Measurements from ENCODE around the gene STAB1. TPM values are rescaled to one million over a fixed set of nuclear protein-coding genes. Genes with fewer than 3 reads are reported as not detected.

STAB1 gene
- total and polyA plus RNA-seq, 10 donors: 287 to 1,994 (median 586) TPM

DNA sequence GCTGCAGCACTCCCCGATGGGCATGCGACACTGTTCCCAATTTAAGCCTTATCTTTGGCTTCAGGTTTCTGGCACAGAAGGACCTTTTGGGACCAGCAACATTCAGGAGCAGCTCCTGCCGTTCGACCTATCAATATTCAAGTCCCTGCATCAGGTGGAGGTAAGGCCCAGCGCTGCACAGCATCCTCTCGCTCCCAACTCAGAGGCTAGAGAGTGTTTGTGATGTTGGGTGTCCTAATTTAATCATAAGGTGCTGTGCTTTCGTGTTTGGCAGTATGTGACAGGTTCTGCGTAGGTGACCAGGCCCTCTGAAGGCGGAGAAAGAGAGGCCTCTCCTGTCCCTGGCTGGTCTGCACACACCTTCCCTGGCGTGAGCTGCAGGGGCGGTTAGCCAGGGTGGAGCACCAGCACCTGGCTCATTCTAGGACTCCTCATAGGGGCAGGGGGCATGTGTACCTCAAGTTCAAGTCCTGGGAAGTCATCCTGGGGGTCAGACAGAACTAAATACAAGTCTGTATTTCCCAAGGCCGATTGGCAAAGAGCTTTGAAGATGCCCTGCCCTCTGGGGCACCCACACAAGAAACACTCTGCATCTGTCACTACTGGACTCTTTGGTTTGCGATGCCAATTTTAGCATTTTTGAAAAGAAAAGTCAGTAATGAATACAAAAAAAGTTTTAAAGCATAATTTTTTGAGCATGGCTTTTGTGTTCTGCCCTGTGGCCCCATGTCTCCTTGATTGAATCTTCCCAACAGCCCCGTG lies 22.7 kb upstream of the STAB1 start:
- Histone ChIP-seq H3K36me3 (peaks cover 0 to 95% (median 66%) of the 10 kb centered on the region in 6 donors), H3K9me3 (no peaks in the 10 kb centered on the region), H3K27me3 (replicated peaks in 1 of 7) (no peaks in the 10 kb centered on the region), H3K4me3 (no peak overlapping the region), H3K4me1 (peaks cover 0 to 35% (median 8%) of the 10 kb centered on the region in 6 donors), H3K27ac (no peak overlapping the region)
- intact Hi-C loops (cut with DNase I; ENCODE audit: low total_unique reads): no loop called here
- WGBS, 5 donors: 72 to 81% (median 77%) methylated on average over 14 of the region's 14 CpGs
- TF ChIP-seq, protein P1, sequence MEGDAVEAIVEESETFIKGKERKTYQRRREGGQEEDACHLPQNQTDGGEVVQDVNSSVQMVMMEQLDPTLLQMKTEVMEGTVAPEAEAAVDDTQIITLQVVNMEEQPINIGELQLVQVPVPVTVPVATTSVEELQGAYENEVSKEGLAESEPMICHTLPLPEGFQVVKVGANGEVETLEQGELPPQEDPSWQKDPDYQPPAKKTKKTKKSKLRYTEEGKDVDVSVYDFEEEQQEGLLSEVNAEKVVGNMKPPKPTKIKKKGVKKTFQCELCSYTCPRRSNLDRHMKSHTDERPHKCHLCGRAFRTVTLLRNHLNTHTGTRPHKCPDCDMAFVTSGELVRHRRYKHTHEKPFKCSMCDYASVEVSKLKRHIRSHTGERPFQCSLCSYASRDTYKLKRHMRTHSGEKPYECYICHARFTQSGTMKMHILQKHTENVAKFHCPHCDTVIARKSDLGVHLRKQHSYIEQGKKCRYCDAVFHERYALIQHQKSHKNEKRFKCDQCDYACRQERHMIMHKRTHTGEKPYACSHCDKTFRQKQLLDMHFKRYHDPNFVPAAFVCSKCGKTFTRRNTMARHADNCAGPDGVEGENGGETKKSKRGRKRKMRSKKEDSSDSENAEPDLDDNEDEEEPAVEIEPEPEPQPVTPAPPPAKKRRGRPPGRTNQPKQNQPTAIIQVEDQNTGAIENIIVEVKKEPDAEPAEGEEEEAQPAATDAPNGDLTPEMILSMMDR (IDR thresholded peaks at IDR 0.05 in 8 of 11, conservative IDR thresholded peaks at IDR 0.05 in 3 of 11): peak in 2 of 11 experiments; percentile 1 to 9
- no peak for TF ChIP-seq POLR2AphosphoS5 (IDR thresholded peaks at IDR 0.05)
- DNase-seq: no peak

- H3K4me1 ChIP-seq: peaks cover 0 to 33% (median 8%) of the 10 kb centered on the region in 6 donors
- DNase-seq: no peak
- intact Hi-C loops (cut with DNase I; ENCODE audit: low total_unique reads): no loop called here
- H3K27me3 ChIP-seq (replicated peaks in 1 of 7): no peaks in the 10 kb centered on the region
- H3K36me3 ChIP-seq: peaks cover 0 to 95% (median 72%) of the 10 kb centered on the region in 6 donors
- no peak overlapping the region for H3K27ac ChIP-seq
- no peaks in the 10 kb centered on the region for H3K9me3 ChIP-seq
- 83 to 90% (median 89%) methylated on average over 4 to 5 of the region's 5 CpGs for WGBS, 5 donors
- no peak overlapping the region for H3K4me3 ChIP-seq
- TF ChIP-seq, protein P1 (IDR thresholded peaks at IDR 0.05 in 8 of 11, conservative IDR thresholded peaks at IDR 0.05 in 3 of 11): no peak
- TF ChIP-seq POLR2AphosphoS5 (IDR thresholded peaks at IDR 0.05) (no peak), POLR2A (IDR thresholded peaks at IDR 0.05) (no peak)
Observed at GRCh38 chr3:52473026-52473425, 22.1 kb upstream of the STAB1 start.

DNA sequence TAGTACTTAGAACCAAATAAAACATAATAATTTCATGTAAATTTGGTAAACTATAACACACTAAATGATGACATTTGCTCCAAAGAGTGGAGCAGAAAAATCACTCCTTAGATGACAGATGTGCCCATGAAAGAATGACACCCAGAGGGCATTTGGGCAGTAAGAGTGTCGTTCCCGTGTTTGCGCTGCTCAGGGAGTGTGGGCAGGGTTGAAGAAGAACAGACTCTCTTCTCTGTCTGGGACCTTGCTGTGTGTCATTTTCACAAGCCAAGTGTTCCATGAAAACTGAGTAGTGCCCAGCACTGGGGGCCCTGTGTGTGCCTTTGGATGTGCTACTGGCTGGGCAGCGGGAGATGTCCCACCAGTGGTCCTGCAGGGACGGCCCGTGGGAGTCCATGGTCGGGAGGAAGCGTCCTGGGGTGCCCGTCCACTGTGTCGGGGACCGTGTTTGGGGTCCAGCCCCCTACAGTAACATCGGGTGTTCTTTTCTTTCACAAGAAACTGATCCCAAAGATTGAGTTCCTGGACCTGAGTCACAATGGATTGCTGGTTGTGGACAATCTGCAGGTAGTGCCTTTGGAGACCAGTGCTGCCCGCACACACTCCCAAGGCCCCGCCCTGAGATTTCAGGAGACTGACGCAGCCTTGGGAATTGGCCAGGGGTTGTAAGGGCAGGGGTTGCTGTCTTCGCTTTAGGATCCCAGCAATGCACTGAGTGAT lies 17.9 kb upstream of the STAB1 start:
- Histone ChIP-seq H3K27me3 (replicated peaks in 1 of 7) (no peaks in the 10 kb centered on the region), H3K36me3 (peaks cover 0 to 100% (median 97%) of the 10 kb centered on the region in 6 donors), H3K4me1 (peaks cover 0 to 32% (median 4%) of the 10 kb centered on the region in 6 donors), H3K27ac (no peak overlapping the region), H3K9me3 (no peaks in the 10 kb centered on the region), H3K4me3 (no peak overlapping the region)
- DNase-seq: no peak
- TF ChIP-seq, protein P1 (IDR thresholded peaks at IDR 0.05 in 8 of 11, conservative IDR thresholded peaks at IDR 0.05 in 3 of 11): no peak
- no peak for TF ChIP-seq POLR2AphosphoS5 (IDR thresholded peaks at IDR 0.05)
- no peak for TF ChIP-seq POLR2A (IDR thresholded peaks at IDR 0.05)
- intact Hi-C loops (cut with DNase I; ENCODE audit: low total_unique reads): no loop called here
- 94 to 97% (median 95%) methylated on average over 15 to 16 of the region's 16 CpGs for WGBS, 5 donors

GRCh38 chr3:52477796-52478095 lies 17.4 kb upstream of the STAB1 start:
- DNase-seq: no peak
- TF ChIP-seq POLR2AphosphoS5 (IDR thresholded peaks at IDR 0.05) (no peak), POLR2A (IDR thresholded peaks at IDR 0.05) (no peak)
- TF ChIP-seq, protein P1 (IDR thresholded peaks at IDR 0.05 in 8 of 11, conservative IDR thresholded peaks at IDR 0.05 in 3 of 11): no peak
- H3K4me3 ChIP-seq: peak overlapping the region in 1 of 8 donors; percentile 2
- no peaks in the 10 kb centered on the region for H3K27me3 ChIP-seq (replicated peaks in 1 of 7)
- peaks cover 0 to 100% (median 97%) of the 10 kb centered on the region in 6 donors for H3K36me3 ChIP-seq
- no peaks in the 10 kb centered on the region for H3K9me3 ChIP-seq
- intact Hi-C loops (cut with DNase I; ENCODE audit: low total_unique reads): no loop called here
- WGBS, 5 donors: 81 to 93% (median 90%) methylated on average over 5 to 6 of the region's 6 CpGs
- no peak overlapping the region for H3K27ac ChIP-seq
- H3K4me1 ChIP-seq: peaks cover 0 to 27% (median 1%) of the 10 kb centered on the region in 6 donors
